ENCODE results near the gene LIN28B. TPM values are rescaled to one million over a fixed set of nuclear protein-coding genes. Genes with fewer than 3 reads are reported as not detected.
A peak's percentile ranks its signal among the peaks of the same experiment; 100 is the strongest.
"Not testable (repeated sequence)": the region's sequence is repeated elsewhere in the genome, so short reads cannot be mapped to it uniquely, and the experiment has no call there.

The LIN28B gene
- total and polyA plus RNA-seq, 4 donors: 0.12 to 0.14 TPM; not detected in 2

GRCh38 chr6:105080279-105080678, 123.4 kb downstream of the LIN28B start:
- WGBS, 2 donors: 56 to 75% methylated on average over 6 of the region's 6 CpGs
- Histone ChIP-seq H3K27ac (ENCODE audit: low read depth in 1 of 2, low read length in 1 of 2) (no peak overlapping the region), H3K4me3 (no peak overlapping the region), H3K9me3 (ENCODE audit: control insufficient read depth in 4 of 4, insufficient read depth in 3 of 4, low read length in 3 of 4) (no peaks in the 10 kb centered on the region), H3K9ac (ENCODE audit: insufficient read depth in 1 of 2, low read length in 2 of 2) (no peak overlapping the region), H3K4me1 (ENCODE audit: control insufficient read depth in 5 of 5, insufficient read depth in 5 of 5, low read length in 5 of 5) (peaks cover 0 to 10% (median 0%) of the 10 kb centered on the region in 5 donors), H3K27me3 (ENCODE audit: control insufficient read depth in 3 of 3, insufficient read depth in 3 of 3, low read length in 2 of 3) (no peaks in the 10 kb centered on the region), H3K36me3 (ENCODE audit: control insufficient read depth in 4 of 4, insufficient read depth in 4 of 4, low read length in 4 of 4) (no peaks in the 10 kb centered on the region)
- TF ChIP-seq CTCF (IDR thresholded peaks at IDR 0.05; ENCODE audit: control extremely low read depth, extremely low read depth): no peak
- ATAC-seq (ENCODE audit: insufficient read depth, low FRiP score): no peak
- DNase-seq: no peak

GRCh38 chr6:105081662-105082061, 124.8 kb downstream of the LIN28B start:
- H3K27ac ChIP-seq (ENCODE audit: low read depth in 1 of 2, low read length in 1 of 2); ATAC-seq (ENCODE audit: insufficient read depth, low FRiP score); DNase-seq; H3K4me1 ChIP-seq (ENCODE audit: control insufficient read depth in 5 of 5, insufficient read depth in 5 of 5, low read length in 5 of 5); H3K4me3 ChIP-seq; H3K9me3 ChIP-seq (ENCODE audit: control insufficient read depth in 4 of 4, insufficient read depth in 3 of 4, low read length in 3 of 4); H3K36me3 ChIP-seq (ENCODE audit: control insufficient read depth in 4 of 4, insufficient read depth in 4 of 4, low read length in 4 of 4); H3K9ac ChIP-seq (ENCODE audit: insufficient read depth in 1 of 2, low read length in 2 of 2); H3K27me3 ChIP-seq (ENCODE audit: control insufficient read depth in 3 of 3, insufficient read depth in 3 of 3, low read length in 2 of 3): not testable (repeated sequence)
- WGBS, 2 donors: 57 to 63% methylated on average over 3 of the region's 3 CpGs

GRCh38 chr6:105087571-105088211, 130.8 kb downstream of the LIN28B start:
- Histone ChIP-seq H3K9ac (ENCODE audit: insufficient read depth in 1 of 2, low read length in 2 of 2) (no peak overlapping the region), H3K27ac (ENCODE audit: low read depth in 1 of 2, low read length in 1 of 2) (no peak overlapping the region), H3K27me3 (ENCODE audit: control insufficient read depth in 3 of 3, insufficient read depth in 3 of 3, low read length in 2 of 3) (no peaks in the 10 kb centered on the region), H3K9me3 (ENCODE audit: control insufficient read depth in 4 of 4, insufficient read depth in 3 of 4, low read length in 3 of 4) (no peaks in the 10 kb centered on the region), H3K4me1 (ENCODE audit: control insufficient read depth in 5 of 5, insufficient read depth in 5 of 5, low read length in 5 of 5) (no peaks in the 10 kb centered on the region), H3K36me3 (ENCODE audit: control insufficient read depth in 4 of 4, insufficient read depth in 4 of 4, low read length in 4 of 4) (no peaks in the 10 kb centered on the region), H3K4me3 (no peak overlapping the region)
- ATAC-seq (ENCODE audit: insufficient read depth, low FRiP score) (peak; percentile 61), DNase-seq (peak; percentile 30 to 85 (median 72))
- 3 to 5% methylated on average over 1 of the region's 1 CpG for WGBS, 2 donors
- peak; percentile 67 for TF ChIP-seq CTCF (IDR thresholded peaks at IDR 0.05; ENCODE audit: control extremely low read depth, extremely low read depth)

GRCh38 chr6:105091140-105091829, 134.4 kb downstream of the LIN28B start:
- Histone ChIP-seq H3K4me1 (ENCODE audit: control insufficient read depth in 5 of 5, insufficient read depth in 5 of 5, low read length in 5 of 5) (no peaks in the 10 kb centered on the region), H3K27ac (ENCODE audit: low read depth in 1 of 2, low read length in 1 of 2) (no peak overlapping the region), H3K4me3 (no peak overlapping the region), H3K9ac (ENCODE audit: insufficient read depth in 1 of 2, low read length in 2 of 2) (no peak overlapping the region), H3K27me3 (ENCODE audit: control insufficient read depth in 3 of 3, insufficient read depth in 3 of 3, low read length in 2 of 3) (no peaks in the 10 kb centered on the region), H3K9me3 (ENCODE audit: control insufficient read depth in 4 of 4, insufficient read depth in 3 of 4, low read length in 3 of 4) (no peaks in the 10 kb centered on the region), H3K36me3 (ENCODE audit: control insufficient read depth in 4 of 4, insufficient read depth in 4 of 4, low read length in 4 of 4) (no peaks in the 10 kb centered on the region)
- DNase-seq (no peak), ATAC-seq (ENCODE audit: insufficient read depth, low FRiP score) (no peak)
- no peak for TF ChIP-seq CTCF (IDR thresholded peaks at IDR 0.05; ENCODE audit: control extremely low read depth, extremely low read depth)
- 57 to 65% methylated on average over 8 of the region's 8 CpGs for WGBS, 2 donors

All from lung (tissue), 12 donors.